SHP77 treated with DMSO at 0.1 percent for 48 hours (cell line): ENCODE results near the gene MYOF.
"Not testable (repeated sequence)": the region's sequence is repeated elsewhere in the genome, so short reads cannot be mapped to it uniquely, and the experiment has no call there.

Experiments
- DNase-seq: peaks from one replicate; lab custom pipeline; 2025; lab: John Stamatoyannopoulos, UW

The MYOF gene

DNA sequence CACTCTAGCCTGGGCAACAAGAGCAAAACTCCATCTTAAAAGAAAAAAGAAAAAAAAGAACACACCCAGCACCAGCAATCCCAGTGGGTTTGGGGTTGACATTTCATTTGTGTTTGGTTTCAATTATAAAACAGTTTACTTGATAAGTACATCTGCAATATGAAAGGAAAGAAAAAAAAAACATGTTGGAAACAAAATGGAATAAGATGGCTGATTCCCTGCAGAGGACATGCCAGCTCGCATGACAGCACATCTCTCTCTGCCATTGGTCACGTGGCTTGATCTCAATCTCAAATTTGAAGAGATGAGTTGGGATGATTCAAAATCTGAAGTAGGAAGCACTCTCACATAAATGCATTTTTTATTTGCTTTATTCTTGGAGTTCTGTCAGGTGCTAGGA is 28.0 kb downstream of the MYOF start:
- DNase-seq, result no peak

DNA sequence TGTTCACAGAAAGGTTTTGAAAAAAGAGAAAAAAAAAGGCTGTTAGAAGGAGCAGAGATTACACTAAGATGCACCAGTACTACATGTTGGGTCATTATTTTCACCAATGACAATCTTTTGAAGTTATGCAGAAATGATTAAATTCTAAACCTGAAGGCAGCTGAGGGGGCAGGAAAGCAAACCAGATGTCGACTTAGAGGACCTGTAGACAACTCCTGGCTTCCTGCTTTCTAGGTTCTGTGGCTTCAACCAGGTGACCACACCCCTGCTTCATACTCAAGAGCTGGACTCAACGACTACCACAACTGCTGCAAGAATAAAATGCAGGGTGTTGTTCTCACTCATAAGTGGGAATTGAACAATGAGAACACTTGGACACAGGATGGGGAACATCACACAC is 30.0 kb downstream of the MYOF start:
- DNase-seq, result no peak

DNA sequence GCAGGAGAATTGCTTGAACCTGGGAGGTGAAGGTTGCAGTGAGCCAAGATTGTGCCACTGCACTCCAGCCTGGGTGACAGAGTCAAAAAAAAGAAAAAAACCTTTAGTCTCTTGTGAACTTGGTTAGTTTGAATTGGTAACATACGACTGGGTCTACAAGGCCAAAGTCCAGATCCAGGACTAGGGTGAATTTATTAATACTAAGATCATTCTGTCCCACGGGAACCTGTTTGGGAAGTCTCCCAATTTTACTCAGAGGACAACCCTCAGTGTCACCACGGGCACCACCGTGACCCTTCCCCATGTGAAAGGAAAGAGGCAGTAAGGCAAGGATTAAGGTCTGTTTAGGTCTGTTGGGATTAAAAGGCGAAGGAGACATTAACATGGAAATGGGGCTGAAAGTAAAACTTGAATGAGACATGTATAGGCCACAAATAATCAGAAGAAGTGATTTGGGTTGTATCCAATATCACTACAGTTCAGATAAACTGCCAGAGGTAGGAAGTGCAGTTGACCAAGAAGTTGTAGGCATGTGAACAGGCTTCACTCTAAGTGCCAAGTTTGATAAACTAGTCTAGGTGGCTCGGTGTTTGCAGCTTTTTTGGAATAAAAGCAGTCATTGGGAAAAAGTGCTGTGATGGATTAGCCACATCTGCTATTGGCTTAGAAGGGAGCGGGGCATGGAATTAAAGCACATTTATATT is 30.7 kb downstream of the MYOF start:
- no peak for DNase-seq

DNA sequence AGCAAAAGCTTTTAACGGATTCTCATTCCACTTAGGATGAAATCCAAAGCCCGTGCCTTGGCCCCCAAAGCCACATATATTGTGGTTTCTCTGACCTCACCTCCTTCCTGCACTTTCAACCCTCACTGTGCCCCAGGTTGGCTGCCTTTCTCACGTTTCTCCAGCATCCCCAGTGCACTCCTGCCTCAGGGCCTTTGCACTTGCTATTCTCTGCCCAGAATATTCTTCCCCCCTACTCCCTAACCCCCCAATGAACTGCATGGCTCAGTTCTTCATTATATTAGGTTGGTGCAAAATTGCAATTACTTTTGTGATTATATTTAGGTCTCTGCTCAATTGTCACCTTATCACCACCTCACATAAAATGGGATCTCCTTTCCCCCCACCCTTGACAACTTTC is 34.2 kb downstream of the MYOF start:
- no peak for DNase-seq

DNA sequence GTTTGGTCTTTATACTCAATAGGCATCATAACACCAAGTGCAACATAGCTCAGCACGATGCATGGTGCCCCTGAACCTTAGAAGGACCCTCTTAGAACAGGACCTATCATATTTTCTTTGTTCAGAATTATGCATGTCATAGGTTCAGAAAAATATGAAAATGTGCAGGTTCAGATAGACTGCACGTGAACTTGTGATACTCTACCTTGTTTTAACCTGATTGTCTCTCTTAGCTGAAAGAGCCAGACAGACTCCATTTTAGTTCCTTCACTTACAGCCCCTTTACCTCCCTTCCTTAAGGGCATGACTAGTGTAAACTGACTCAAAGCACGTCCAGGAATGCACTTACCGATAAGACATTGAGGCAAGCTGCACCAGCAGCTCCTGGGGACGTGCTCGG is 35.1 kb downstream of the MYOF start:
- no peak for DNase-seq

DNA sequence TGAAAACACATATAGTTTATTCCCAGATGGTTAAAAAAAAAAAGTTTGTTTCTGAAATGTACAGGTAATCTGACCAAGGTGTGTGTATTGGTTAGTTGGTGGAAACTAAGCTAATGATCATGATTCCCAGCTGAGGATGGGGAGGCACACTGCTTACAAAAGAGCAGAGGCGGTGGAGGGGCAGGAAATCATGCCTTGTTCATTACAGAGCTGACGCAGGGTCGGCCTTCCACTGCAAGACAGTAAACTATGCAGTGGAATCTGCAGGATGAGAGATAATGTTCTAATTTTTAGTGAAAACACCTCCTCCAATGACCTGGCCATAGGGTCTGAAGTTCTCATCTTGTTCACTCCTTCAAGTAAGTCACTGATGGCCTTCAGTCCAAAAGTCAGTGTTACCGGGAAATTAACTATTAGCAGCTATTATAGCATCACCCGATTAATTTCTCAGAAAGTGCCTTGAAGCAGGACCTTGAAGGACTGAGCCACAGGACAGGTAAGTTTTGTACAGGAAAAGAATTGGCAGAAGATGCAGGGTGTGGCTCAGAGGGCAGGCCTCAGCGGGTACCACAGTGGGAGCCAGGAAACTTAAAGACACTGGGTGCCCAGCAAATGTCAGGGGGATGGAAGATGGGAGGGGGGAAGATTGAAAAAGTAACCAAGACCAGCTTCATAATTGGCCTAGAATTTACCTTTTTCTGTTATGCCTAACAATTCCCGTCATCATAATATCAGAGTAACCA is 36.0 kb downstream of the MYOF start:
- no peak for DNase-seq

DNA sequence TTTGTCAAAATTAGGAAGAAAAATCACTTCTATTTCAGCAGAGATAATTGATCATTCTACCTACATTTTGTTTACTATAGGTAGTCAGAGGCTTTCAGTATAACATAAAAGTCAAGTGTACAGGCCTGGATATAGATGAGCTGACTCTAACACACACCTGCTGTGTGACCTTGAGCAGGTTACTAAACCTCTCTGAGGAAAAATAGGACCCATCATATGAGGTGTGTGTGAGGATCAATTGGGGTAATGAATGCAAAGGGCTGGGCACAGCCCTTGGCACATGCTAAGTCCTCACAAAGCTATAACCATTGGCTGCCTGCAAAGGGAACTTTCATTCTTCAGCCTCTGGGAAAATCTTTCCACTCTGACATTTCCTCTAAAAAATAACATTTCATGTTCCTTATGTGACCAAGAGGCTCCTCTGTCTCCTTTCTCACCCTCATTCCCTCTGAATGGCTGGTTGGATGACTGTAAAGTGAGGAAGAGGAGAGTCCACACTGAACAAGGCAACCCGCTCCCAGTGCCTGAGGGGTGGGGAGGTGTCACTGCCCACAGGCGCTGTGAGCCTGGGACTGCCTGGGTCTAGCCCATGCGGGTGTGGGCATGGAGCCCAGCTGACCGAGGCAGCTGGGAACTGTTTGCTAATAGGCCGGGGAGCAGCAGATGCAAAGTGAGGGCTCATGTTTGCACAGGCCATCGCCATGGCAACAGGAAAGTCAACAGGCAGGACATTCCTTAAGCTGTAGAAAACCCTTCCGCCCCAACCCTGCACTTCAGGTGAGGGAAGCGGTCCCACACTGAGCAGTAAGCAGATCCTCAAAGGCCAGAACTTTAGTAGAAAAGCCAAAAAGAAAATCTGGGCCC is 36.8 kb downstream of the MYOF start:
- DNase-seq, result peak; percentile 86

DNA sequence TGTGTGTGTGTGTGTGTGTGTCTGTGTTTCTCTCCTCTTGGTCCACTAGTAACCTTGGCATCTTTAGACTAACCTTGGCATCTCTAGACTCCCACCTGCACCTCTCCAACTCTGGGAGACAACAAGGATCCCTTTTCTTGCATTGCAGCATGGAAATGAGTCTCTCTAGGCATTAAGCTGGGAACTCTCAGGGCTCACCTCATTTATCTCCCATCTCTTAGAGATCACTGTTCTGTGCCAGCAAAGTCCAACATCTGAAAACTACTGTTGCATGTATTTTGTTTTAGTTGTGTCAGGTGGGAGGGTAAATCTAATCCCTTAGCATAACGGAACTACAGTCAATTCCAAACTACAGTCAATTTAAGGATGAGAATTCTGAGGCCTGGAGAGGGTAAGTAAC is 38.7 kb downstream of the MYOF start:
- DNase-seq, result no peak

DNA sequence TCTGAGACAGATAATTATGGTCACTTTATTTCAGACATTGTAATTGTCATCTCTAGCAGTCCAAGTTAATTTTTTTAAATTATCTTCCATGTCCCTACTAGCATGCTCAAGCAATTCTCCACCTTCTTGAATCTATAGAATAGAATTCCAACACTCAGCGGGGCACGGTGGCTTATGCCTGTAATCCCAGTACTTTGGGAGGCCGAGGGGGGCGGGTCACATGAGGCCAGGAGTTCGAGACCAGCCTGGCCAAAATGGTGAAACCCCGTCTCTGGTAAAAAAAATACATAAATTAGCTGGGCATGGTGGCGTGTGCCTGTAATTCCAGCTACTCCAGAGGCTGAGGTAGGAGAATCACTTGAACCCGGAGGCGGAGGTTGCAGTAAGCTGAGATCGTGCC is 39.4 kb downstream of the MYOF start:
- not testable (repeated sequence) for DNase-seq

DNA sequence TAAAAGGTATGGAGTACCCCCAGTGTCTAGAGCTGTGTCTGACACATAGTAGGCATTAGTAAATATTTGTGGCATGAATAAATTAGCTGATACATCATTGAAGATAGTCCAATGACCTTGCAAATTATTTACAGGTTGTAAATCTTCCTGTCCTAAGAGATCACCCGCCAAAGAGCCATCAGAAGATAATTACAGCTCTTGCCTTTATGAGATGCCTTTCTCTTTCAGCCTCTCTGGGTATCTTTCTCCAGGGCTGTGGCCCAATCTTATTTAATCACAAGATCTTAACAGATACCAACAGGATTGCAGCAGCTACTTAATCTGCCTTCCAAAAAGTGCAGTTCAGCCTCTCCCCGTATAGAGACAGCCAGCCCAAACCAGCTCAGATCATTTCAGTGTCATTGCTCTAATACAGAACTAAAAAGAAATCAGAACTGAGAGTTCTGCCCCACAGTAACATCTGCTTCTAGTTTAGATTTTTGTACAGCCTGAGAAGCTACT is 41.5 kb downstream of the MYOF start:
- DNase-seq, result no peak

DNA sequence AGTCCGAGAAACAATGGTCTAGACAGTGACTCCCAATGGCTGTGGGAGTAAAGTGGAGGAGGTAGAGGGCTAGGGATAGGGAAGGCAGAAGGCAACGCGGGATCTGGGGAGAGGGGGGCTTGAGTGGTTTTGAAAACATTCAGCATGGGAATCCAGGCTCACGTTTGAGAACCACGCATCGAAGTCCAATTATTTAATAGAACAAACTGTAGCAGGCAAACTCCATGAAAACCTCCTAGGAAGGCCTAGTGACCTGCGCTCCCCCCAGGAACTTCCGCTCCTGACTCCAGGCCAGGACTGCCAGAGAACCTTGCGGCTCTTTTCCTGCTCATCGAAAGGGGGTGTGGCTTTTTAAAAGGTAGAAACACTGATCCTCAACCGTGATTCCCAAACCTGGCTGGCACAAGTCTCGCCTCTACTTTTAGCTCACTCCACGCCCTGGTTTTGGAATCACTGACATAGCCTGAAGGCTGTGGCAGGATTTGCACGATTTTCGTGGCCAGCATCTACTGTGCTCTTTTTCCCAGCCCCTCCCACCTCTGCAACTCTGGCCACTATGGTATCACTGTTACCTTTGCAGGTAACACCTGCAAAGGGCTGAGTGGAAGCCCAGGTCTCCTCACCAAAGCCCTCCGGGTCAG is 43.4 kb downstream of the MYOF start:
- DNase-seq, result no peak

DNA sequence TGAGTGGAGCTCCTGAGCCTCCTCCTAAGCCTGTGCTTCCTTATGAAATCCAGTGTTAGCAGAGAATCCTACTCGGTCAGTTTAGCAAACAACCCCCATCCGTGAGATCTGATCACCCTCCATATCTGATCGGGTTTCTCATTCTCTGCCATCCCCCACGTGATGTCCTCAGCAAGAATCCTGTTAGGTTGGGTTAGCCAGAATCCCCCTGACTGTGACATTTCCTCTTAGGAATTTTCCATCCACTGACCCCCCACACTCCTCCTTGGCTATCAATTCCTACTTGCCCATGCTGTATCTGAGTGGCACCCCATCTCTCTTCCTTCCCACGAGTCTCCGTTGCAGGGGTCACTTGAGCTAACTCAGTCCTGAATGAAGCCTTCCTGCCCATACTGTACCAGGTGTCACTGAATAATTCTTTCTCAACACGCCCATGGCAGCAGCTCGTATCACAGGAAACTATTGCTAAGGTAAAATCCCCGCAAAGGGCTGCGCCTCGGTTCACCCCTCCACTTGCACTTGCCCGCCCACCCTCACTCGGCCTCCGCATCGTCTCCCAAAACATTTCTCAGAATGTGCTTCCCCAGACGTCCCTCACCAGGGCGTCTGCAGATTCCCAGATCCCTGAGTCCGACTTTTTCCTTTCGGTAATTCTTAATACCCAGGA is 44.1 kb downstream of the MYOF start:
- DNase-seq, result no peak

DNA sequence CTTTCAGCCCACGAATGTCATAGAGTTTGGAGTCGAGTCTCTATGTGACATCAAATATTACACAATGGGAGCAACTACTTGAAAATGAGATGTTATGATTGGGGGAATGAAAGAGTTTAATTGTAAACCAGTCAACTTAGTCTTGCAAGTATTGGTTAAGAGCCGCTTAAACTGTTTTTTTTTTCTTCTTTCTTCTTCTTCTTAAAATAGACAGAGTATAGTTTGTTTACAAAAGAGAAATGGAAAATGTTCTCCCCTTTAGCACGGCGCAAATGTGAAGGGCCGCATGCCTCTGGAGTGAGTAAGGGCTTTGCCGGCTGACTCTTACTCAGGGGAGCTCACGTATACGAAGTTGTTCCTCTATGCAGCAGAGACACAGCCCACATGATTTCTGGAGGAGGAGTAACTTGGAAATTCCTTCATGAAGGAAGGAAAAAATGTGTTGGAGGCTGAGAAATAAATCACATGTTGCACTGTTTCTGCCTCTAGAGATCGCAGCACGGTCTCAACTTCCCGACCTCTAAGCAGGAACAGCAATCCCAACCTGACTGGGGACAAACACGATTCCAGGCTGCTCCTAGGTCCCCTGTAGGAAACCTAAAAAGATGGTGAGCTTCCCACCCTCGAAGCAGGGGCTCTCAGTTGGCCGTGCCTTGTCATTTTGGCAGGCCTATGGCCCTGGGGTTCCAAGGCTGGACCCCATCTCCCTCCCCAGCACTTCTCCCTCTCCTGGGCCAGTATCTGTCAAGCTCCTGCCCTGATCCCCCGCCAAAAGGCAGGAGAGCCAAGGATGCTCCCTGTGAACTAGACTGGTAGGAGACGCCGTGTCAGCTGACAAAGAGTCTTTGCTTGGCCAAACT is 44.8 kb downstream of the MYOF start:
- DNase-seq, result no peak

DNA sequence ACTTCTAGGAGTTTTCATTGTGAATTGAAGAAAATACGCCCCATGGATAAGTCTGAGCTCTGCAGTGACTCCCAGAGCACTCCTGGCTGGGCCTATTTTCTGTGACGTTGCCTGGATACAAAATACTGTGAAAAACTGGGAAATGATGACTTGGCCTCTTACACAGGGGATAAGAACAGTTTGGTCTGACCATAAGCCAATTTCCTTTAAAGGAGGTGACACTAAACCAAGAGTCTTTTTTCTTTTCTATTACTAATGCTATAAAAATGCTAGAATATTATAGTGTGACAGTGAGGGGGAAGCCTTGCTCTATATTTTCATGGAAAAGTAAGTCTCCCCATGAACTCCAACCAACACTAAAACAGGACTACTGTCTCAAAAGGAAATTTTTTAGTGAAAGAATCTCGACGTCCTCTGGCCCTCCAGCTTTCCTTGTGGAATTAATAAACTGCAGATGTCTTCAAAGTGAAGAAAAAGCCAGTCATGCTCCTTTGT is 45.5 kb downstream of the MYOF start:
- no peak for DNase-seq

DNA sequence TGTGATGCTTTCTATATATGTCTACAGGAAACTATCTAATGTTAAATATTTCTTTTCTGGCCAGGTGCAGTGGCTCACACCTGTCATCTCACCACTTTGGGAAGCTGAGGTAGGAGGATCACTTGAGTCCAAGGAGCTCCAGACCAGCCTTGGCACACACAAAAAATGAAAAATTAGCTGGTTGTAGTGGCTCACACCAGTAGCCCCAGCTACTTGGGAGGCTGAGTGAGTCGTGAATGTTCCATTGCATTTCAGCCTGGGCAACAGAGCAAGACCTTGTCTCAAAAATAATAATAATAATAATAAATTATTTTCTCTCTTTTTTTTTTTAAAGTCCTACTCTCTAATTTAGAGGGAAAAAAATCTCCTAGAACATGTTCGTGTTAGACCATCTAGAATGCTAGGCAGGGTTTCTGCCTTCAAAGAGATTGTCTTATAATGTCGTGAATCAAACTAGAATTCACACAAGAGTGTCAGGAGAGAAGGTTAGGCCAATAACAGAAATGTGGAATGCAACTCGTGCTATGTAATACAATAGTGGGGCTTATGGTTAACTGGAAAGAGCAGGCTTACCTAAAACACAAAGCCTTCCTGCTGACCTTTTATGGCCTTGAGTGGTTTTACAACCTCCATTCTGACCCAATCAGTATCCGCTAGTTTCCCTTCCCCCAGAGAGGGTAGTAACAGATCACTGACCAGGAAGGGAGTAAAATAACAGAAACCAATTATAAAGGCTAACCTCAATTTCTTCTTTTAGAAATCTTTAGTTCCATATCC is 46.3 kb downstream of the MYOF start:
- no peak for DNase-seq

DNA sequence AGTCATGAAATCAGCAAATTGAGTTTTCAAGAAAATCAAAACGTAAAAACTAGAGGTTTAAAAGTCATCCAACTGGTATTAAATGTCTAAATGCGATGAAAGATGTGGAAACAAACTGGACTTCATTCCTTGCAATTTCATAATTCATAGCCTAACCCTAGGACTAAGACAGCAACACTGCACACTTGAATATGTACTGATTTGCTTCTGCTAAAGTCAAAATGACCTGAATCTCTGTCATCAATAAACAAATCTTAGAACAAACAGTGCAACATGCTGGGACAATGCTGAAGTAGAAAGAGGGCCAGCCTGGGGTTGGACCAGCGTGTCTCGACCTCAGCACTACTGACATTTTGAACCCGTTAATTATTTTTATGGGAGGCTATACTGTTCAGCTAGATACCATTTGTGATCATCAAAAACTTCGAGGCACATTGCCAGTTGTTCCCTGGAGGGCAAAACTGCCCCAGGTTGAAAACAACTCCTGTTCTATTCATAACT is 47.1 kb downstream of the MYOF start:
- DNase-seq, result no peak

DNA sequence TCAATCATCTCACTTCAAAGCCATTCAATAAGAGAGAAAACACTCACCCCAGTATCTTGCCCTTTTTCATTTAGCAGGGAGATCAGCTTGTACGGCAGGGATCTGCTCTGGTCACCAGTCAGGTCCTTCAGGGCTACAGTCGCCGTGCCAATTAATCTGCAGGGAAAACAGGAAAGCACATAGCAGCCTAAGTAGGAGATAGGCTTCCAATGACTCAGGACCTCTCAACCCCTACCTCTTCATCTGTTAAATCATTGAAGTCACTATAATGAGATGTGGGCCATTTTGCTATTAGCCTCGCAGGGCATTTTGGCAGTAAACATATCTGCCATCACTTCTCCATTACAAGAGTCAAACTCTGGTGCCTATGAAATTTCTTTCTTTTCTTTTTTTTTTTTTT is 50.8 kb downstream of the MYOF start:
- DNase-seq, result no peak

DNA sequence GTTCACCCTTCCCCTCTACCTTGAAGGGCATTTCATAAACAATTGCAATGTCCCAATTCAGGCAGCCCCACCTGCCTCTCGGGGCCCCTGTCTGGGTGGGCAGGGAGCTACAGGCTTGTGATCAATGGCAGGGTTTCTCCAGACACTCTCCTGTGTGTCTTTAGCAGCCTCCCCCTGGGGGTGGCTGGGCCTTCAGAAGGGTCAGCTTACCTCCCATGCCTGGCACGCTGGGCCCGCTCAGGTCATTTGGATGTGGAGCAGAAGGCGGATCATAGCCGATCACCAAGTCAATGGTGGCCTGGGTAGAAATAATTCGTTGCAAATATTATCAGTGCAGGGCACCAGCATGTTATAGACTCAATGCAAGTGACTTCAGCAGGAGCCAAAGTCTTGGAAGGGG is 56.3 kb downstream of the MYOF start:
- no peak for DNase-seq

DNA sequence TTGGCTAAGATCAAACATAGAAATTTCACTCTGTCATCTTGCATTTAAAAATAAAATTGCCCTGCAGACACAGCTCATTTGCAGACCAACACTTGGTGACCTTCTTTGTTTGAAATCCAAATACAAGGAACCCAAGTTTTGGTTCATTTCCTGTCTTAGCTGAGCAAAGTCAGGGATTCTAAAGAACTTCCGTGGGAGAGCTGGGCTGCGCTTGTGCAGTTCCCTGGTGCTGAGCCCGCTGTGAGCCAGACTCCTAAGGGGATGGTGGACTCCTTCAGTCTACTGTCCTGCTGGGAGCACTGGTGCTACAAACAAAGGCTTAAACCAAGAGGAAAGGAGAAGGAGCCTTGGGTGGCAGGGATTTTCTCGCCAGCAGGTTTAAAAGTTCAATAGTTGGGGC is 60.0 kb downstream of the MYOF start:
- no peak for DNase-seq
